ENCODE data around the gene ABHD15. TPM values are rescaled to one million over a fixed set of nuclear protein-coding genes. Genes with fewer than 3 reads are reported as not detected.
A peak's percentile ranks its signal among the peaks of the same experiment; 100 is the strongest.

The ABHD15 gene
- total RNA-seq, 1 experiment from 2014 or later, result 10.5 TPM

GRCh38 chr17:29557085-29557738, 9.6 kb downstream of the ABHD15 start:
- Mint-ChIP-seq H3K27ac (ENCODE audit: unreplicated experiment) (peak overlapping the region; percentile 60), H3K4me3 (ENCODE audit: unreplicated experiment) (peak overlapping the region; percentile 26), H3K9me3 (ENCODE audit: unreplicated experiment) (no peaks in the 10 kb centered on the region), H3K36me3 (ENCODE audit: insufficient read depth, unreplicated experiment) (peaks cover 25% of the 10 kb centered on the region), H3K4me1 (ENCODE audit: low read depth, unreplicated experiment) (peaks cover 17% of the 10 kb centered on the region), H3K27me3 (ENCODE audit: insufficient read depth, unreplicated experiment) (no peaks in the 10 kb centered on the region)
- peaks cover 33% of the 10 kb centered on the region for H3K4me1 ChIP-seq
- POLR2A ChIA-PET, result no interaction called here
- no peak overlapping the region for H3K4me3 ChIP-seq (ENCODE audit: low read depth, low read length)
- BruUV-seq (replicated peaks), result no TSS peak
- CTCF ChIA-PET, result interaction anchor here (0.6 to 2.3 kb wide), 6 partner anchors 10 to 187 kb away, joined by 4 to 13 read pairs (median 8); partner anchors contain the start of gene ABHD15
- no peaks in the 10 kb centered on the region for H3K27me3 ChIP-seq (replicated peaks; ENCODE audit: control insufficient read depth, insufficient read depth, low read length)
- H3K9me3 ChIP-seq, result no peaks in the 10 kb centered on the region
- TF ChIP-seq CTCF (IDR thresholded peaks at IDR 0.05; ENCODE audit: insufficient read depth in 1 of 2, low read depth in 1 of 2, low read length in 1 of 2, severe bottlenecking in 1 of 2, unreplicated experiment in 1 of 2), result no peak
- intact Hi-C loops (cut with micrococcal nuclease; ENCODE audit: unreplicated experiment), result no loop called here
- H3K36me3 ChIP-seq (ENCODE audit: control insufficient read depth, insufficient read depth, low read length), result no peaks in the 10 kb centered on the region; the same call in 1 of the 2 replicates
- peak in 1 of 2 experiments; percentile 39 for DNase-seq

GRCh38 chr17:29555840-29556239, 11.0 kb downstream of the ABHD15 start:
- H3K4me3 ChIP-seq (ENCODE audit: low read depth, low read length), result no peak overlapping the region
- H3K4me3 Mint-ChIP-seq (ENCODE audit: unreplicated experiment), result peak overlapping the region; percentile 22
- H3K4me1 Mint-ChIP-seq (ENCODE audit: low read depth, unreplicated experiment), result peaks cover 17% of the 10 kb centered on the region
- no peaks in the 10 kb centered on the region for H3K9me3 ChIP-seq
- no peak for TF ChIP-seq CTCF (IDR thresholded peaks at IDR 0.05; ENCODE audit: insufficient read depth in 1 of 2, low read depth in 1 of 2, low read length in 1 of 2, severe bottlenecking in 1 of 2, unreplicated experiment in 1 of 2)
- POLR2A ChIA-PET, result interaction anchor here (0.5 to 1.3 kb wide), 2 partner anchors 11 to 17 kb away, joined by 3 to 6 read pairs; partner anchors contain the start of gene ABHD15
- peak; percentile 81 for DNase-seq
- CTCF ChIA-PET, result interaction anchor here (0.6 to 2.3 kb wide), 9 partner anchors 10 to 312 kb away, joined by 3 to 13 read pairs (median 6); partner anchors contain the start of gene ABHD15
- no TSS peak for BruUV-seq (replicated peaks)
- intact Hi-C loops (cut with micrococcal nuclease; ENCODE audit: unreplicated experiment), result loop anchor here (1.0 kb wide), 1 partner anchor 10 kb away; no protein-coding TSS in a partner anchor
- peaks cover 33% of the 10 kb centered on the region for H3K4me1 ChIP-seq
- peaks cover 25% of the 10 kb centered on the region for H3K36me3 Mint-ChIP-seq (ENCODE audit: insufficient read depth, unreplicated experiment)
- H3K27me3 Mint-ChIP-seq (ENCODE audit: insufficient read depth, unreplicated experiment), result no peaks in the 10 kb centered on the region
- H3K36me3 ChIP-seq (ENCODE audit: control insufficient read depth, insufficient read depth, low read length), result no peaks in the 10 kb centered on the region
- no peaks in the 10 kb centered on the region for H3K27me3 ChIP-seq (replicated peaks; ENCODE audit: control insufficient read depth, insufficient read depth, low read length)
- H3K9me3 Mint-ChIP-seq (ENCODE audit: unreplicated experiment), result no peaks in the 10 kb centered on the region
- H3K27ac Mint-ChIP-seq (ENCODE audit: unreplicated experiment), result peak overlapping the region; percentile 76

GRCh38 chr17:29549177-29549923, 17.5 kb downstream of the ABHD15 start:
- no peaks in the 10 kb centered on the region for H3K27me3 Mint-ChIP-seq (ENCODE audit: insufficient read depth, unreplicated experiment)
- Histone ChIP-seq H3K9me3 (no peaks in the 10 kb centered on the region), H3K4me1 (no peaks in the 10 kb centered on the region), H3K36me3 (ENCODE audit: control insufficient read depth, insufficient read depth, low read length) (no peaks in the 10 kb centered on the region), H3K4me3 (ENCODE audit: low read depth, low read length) (no peak overlapping the region), H3K27me3 (replicated peaks; ENCODE audit: control insufficient read depth, insufficient read depth, low read length) (no peaks in the 10 kb centered on the region)
- intact Hi-C loops (cut with micrococcal nuclease; ENCODE audit: unreplicated experiment), result no loop called here
- peaks cover 27% of the 10 kb centered on the region for H3K36me3 Mint-ChIP-seq (ENCODE audit: insufficient read depth, unreplicated experiment)
- H3K4me1 Mint-ChIP-seq (ENCODE audit: low read depth, unreplicated experiment), result no peaks in the 10 kb centered on the region
- TF ChIP-seq CTCF (IDR thresholded peaks at IDR 0.05; ENCODE audit: insufficient read depth in 1 of 2, low read depth in 1 of 2, low read length in 1 of 2, severe bottlenecking in 1 of 2, unreplicated experiment in 1 of 2), result no peak
- H3K27ac Mint-ChIP-seq (ENCODE audit: unreplicated experiment), result no peak overlapping the region
- no peak for DNase-seq
- no TSS peak for BruUV-seq (replicated peaks)
- H3K4me3 Mint-ChIP-seq (ENCODE audit: unreplicated experiment), result no peak overlapping the region
- H3K9me3 Mint-ChIP-seq (ENCODE audit: unreplicated experiment), result no peaks in the 10 kb centered on the region
- CTCF ChIA-PET, result no interaction called here
- POLR2A ChIA-PET, result no interaction called here

All from Caco-2 (cell line).